Fibroblast of lung (primary cell): ENCODE data around the gene SPIRE1.

Source experiments
- CTCF ChIP-seq, 2 donors: IDR thresholded peaks in 1 of 2; conservative IDR thresholded peaks in 1 of 2; 1 replicate in 1 of 2; 2 replicates in 1 of 2; pipeline ENCODE4 v1.5.1; 2011 to 2012; ENCODE audit warnings: low read length in 2 of 2, control low read depth in 1 of 2, inconsistent platforms in 1 of 2, low read depth in 1 of 2, mild to moderate bottlenecking in 1 of 2
- EZH2 ChIP-seq: IDR thresholded peaks from 2 replicates; pipeline ENCODE4 v1.5.1; 2012; ENCODE audit warnings: low read length, control low read depth, mild to moderate bottlenecking; ENCODE audit errors: missing control alignments

GRCh38 chr18:12532661-12533060 is 125.2 kb downstream of the SPIRE1 start:
- TF ChIP-seq CTCF (conservative IDR thresholded peaks at IDR 0.05 in 1 of 2, IDR thresholded peaks at IDR 0.05 in 1 of 2; ENCODE audit: low read depth in 1 of 2, low read length in 2 of 2) = no peak
- TF ChIP-seq EZH2 = no peak
